Lung (tissue), 12 donors: Measurements from ENCODE around the gene FKBP14. TPM values are rescaled to one million over a fixed set of nuclear protein-coding genes. Genes with fewer than 3 reads are reported as not detected.
A peak's percentile ranks its signal among the peaks of the same experiment; 100 is the strongest.

ENCODE experiments used
- ATAC-seq: fragments of 200-7000 bp; cut with Tn5 transposase; one replicate; pipeline ENCODE4 v1.9.1; 2020; ENCODE audit warnings: moderate number of reproducible peaks; ENCODE audit not compliant: insufficient read depth, low FRiP score
- DNase-seq, 3 donors: peaks; one replicate each; pipeline ENCODE4 v3.0.0-alpha.2; 2013 to 2017
- H3K27ac ChIP-seq, 2 donors: one replicate each; pipeline ENCODE4 v1.5.1; 2013; ENCODE audit warnings: mild to moderate bottlenecking in 2 of 2, moderate library complexity in 2 of 2, control low read depth in 1 of 2, inconsistent platforms in 1 of 2, low read depth in 1 of 2, low read length in 1 of 2
- H3K27me3 ChIP-seq, 3 donors: one replicate each; pipeline ENCODE4 v1.5.1; 2013; ENCODE audit warnings: low read length in 2 of 3; ENCODE audit not compliant: control insufficient read depth in 3 of 3, insufficient read depth in 3 of 3
- H3K36me3 ChIP-seq, 4 donors: one replicate each; pipeline ENCODE4 v1.5.1; 2013; ENCODE audit warnings: low read length in 4 of 4, mild to moderate bottlenecking in 1 of 4, moderate library complexity in 1 of 4; ENCODE audit not compliant: control insufficient read depth in 4 of 4, insufficient read depth in 4 of 4
- H3K4me1 ChIP-seq, 5 donors: one replicate each; pipeline ENCODE4 v1.5.1; 2013; ENCODE audit warnings: low read length in 5 of 5, mild to moderate bottlenecking in 2 of 5, moderate library complexity in 1 of 5; ENCODE audit not compliant: control insufficient read depth in 5 of 5, insufficient read depth in 5 of 5
- H3K4me3 ChIP-seq: one replicate; pipeline ENCODE4 v1.5.1; 2013; ENCODE audit warnings: mild to moderate bottlenecking, control low read depth, moderate library complexity
- H3K9ac ChIP-seq, 2 donors: one replicate each; pipeline ENCODE4 v1.5.1; 2013; ENCODE audit warnings: low read length in 2 of 2, control low read depth in 1 of 2; ENCODE audit not compliant: insufficient read depth in 1 of 2
- H3K9me3 ChIP-seq, 4 donors: one replicate each; pipeline ENCODE4 v1.5.1; 2013; ENCODE audit warnings: low read length in 3 of 4, mild to moderate bottlenecking in 1 of 4, moderate library complexity in 1 of 4; ENCODE audit not compliant: control insufficient read depth in 4 of 4, insufficient read depth in 3 of 4
- WGBS, 2 donors: extraction: QIAGEN DNeasy Blood & Tissue Kit; methylation state at CpG; one replicate each; pipeline ENCODE4 v1.1.7; 2013; 5-methylcytosine and 5-hydroxymethylcytosine counted together
- polyA plus RNA-seq, 2 donors: library from polyadenylated mRNA; stranded (reverse); fragments of 200-250 nt; gene quantifications; one replicate each; pipeline ENCODE4 v1.2.1, GENCODE V29; 2013
- total RNA-seq, 2 donors: library from RNA; depleted of rRNA in 1 of 2; stranded (reverse); fragments of >200 nt in 1 of 2; gene quantifications; one replicate each; pipeline ENCODE4 v1.2.1, GENCODE V29; 2014 to 2021
- TF ChIP-seq, protein P1 (sequence below): IDR thresholded peaks from 2 replicates; pipeline ENCODE4 v1.5.1; 2012; ENCODE audit warnings: mild to moderate bottlenecking; ENCODE audit errors: control extremely low read depth, extremely low read depth
- donor health status: control.
- donor health status: control.
- donor health status: Bipolar disorder and iron deficiency.
- donor health status: healthy.
- donor health status: DM: yes; HTN: yes; CAD: no.

Gene FKBP14
- total and polyA plus RNA-seq, 4 donors: 2.6 to 21.5 (median 11.9) TPM

DNA sequence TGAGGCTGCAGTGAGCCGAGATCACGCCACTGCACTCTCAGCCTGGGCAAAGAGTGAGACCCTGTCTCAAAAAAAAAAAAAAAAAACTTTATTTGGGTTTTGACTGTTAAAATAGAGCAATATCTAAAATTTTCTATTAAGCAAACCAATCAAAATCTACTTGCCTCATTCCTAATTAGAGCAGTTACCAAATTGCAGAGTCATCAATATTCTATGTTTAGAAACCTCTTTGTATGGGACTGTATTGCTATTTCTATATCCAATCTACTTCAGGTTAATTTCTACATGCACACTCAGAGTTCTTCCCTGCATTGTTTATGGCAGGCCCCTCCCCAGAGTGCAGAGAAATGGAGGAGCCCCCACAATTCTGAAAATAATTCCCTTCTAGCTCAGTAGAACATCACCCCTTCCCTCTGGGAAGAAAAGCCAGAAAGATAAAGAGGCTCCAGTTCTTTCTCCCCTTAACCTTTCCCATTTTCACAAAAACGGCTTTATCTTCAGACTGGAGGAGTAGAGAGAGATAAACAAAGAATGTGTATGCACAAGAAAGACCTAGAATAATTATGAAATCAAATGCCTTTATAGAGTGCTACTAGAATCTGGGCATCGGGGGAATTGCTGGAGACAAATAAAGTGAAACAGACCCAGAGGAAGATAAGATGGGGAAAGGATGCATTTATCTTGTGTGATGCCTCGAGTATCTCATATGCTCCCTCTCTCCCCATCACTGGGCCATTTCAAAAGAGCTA lies 54.8 kb downstream of the FKBP14 start:
- Histone ChIP-seq H3K9ac (no peak overlapping the region), H3K27ac (no peak overlapping the region), H3K4me3 (no peak overlapping the region), H3K9me3 (no peaks in the 10 kb centered on the region), H3K4me1 (peaks cover 0 to 22% (median 0%) of the 10 kb centered on the region in 5 donors), H3K27me3 (no peaks in the 10 kb centered on the region), H3K36me3 (peaks cover 0 to 7% (median 0%) of the 10 kb centered on the region in 4 donors)
- TF ChIP-seq, protein P1, sequence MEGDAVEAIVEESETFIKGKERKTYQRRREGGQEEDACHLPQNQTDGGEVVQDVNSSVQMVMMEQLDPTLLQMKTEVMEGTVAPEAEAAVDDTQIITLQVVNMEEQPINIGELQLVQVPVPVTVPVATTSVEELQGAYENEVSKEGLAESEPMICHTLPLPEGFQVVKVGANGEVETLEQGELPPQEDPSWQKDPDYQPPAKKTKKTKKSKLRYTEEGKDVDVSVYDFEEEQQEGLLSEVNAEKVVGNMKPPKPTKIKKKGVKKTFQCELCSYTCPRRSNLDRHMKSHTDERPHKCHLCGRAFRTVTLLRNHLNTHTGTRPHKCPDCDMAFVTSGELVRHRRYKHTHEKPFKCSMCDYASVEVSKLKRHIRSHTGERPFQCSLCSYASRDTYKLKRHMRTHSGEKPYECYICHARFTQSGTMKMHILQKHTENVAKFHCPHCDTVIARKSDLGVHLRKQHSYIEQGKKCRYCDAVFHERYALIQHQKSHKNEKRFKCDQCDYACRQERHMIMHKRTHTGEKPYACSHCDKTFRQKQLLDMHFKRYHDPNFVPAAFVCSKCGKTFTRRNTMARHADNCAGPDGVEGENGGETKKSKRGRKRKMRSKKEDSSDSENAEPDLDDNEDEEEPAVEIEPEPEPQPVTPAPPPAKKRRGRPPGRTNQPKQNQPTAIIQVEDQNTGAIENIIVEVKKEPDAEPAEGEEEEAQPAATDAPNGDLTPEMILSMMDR: no peak
- WGBS, 2 donors: 82 to 84% methylated on average over 5 of the region's 5 CpGs
- DNase-seq (peak in 1 of 3 donors; percentile 41), ATAC-seq (no peak)

DNA sequence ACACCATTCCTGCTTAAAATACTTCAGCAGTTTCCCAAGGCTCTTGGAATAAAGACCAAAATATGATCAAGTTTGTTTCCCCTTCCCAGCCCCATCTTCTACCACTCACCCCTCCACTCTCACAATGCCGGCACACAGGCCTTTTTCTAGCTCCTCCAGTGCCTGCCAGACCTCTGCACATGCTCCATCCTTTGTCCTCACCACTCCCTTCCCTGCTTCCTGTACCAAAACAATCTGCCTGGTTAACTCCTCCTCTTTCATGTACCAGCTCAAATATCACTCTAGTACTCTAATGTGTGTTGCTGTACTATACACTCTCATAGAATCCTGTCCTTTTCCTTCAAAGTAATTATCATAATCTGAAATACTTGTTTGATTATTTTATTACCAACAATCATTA lies 56.3 kb downstream of the FKBP14 start:
- Histone ChIP-seq H3K9me3 (no peaks in the 10 kb centered on the region), H3K27ac (no peak overlapping the region), H3K9ac (no peak overlapping the region), H3K4me1 (peaks cover 0 to 9% (median 0%) of the 10 kb centered on the region in 5 donors), H3K4me3 (no peak overlapping the region), H3K27me3 (no peaks in the 10 kb centered on the region), H3K36me3 (peaks cover 0 to 7% (median under 1%) of the 10 kb centered on the region in 4 donors)
- ATAC-seq (no peak), DNase-seq (no peak)
- TF ChIP-seq, protein P1: no peak
- 67 to 69% methylated on average over 1 of the region's 1 CpG for WGBS, 2 donors

DNA sequence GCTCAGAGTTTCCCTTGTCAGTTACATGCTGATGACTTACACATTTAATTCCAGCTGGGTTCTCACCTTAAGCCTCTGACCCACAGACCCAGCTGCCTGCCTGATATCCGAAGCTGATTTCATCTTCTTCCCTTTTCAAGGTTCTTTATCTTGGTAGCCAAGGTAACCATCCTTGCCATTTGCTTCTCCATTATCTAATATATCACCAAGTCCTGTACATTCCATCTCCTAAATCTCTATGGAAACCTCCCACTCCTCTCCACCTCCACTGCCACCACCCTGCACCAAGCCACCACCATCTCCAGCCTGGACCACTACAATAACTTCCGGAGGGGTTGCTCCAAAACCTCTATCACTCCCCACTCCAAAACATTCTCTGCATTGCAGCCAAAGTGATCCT lies 56.8 kb downstream of the FKBP14 start:
- TF ChIP-seq, protein P1: no peak
- H3K4me3 ChIP-seq: no peak overlapping the region
- H3K4me1 ChIP-seq: peaks cover 0 to 9% (median 0%) of the 10 kb centered on the region in 5 donors
- WGBS, 2 donors: 61 to 71% methylated on average over 2 of the region's 2 CpGs
- peaks cover 0 to 7% (median under 1%) of the 10 kb centered on the region in 4 donors for H3K36me3 ChIP-seq
- no peak overlapping the region for H3K27ac ChIP-seq
- ATAC-seq: no peak
- DNase-seq: no peak
- no peaks in the 10 kb centered on the region for H3K27me3 ChIP-seq
- no peaks in the 10 kb centered on the region for H3K9me3 ChIP-seq
- no peak overlapping the region for H3K9ac ChIP-seq
